ENCODE data around the gene LRRC41. TPM values are rescaled to one million over a fixed set of nuclear protein-coding genes. Genes with fewer than 3 reads are reported as not detected.
A peak's percentile ranks its signal among the peaks of the same experiment; 100 is the strongest.
"Not testable (repeated sequence)": the region's sequence is repeated elsewhere in the genome, so short reads cannot be mapped to it uniquely, and the experiment has no call there.

Gene LRRC41
- total and polyA plus RNA-seq, 4 donors: 22.0 to 58.4 (median 27.7) TPM

DNA sequence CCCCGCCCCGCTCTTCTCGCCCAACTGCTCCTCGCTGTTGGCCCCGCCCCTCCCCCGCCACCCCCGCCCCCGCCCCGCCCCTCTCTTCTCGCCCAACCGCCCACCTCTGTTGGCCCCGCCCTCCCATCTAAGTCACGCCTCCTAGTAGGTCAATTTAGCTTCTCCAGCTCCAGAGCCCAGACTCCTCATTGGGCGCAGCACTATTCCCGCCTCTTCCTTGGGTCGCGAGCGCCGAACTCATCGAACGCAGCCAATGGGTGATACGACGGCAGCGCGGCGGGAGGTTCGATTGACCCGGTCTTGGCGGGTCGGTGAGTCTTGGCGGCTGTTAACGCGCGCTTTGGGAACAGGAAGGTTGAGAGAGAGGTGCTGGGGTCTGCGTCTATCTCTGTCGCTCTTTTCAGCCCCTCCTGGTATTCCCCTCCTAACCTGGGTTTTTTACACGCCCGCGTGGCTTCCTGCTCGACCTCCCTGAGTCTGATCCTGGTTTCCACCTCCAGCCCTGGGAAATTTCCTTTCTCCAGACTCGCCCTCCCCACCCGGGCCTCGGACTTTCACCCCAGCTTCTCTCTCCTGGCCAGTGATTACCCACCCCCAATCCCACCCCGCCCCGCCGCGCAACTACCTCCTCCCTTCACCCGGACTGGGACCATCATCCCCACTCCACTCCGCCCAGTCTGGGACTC, 55.8 kb downstream of the LRRC41 start, which contains the start of gene RAD54L (continued):
- TF ChIP-seq FOXA1 (IDR thresholded peaks at IDR 0.05): peak; percentile 37

DNA sequence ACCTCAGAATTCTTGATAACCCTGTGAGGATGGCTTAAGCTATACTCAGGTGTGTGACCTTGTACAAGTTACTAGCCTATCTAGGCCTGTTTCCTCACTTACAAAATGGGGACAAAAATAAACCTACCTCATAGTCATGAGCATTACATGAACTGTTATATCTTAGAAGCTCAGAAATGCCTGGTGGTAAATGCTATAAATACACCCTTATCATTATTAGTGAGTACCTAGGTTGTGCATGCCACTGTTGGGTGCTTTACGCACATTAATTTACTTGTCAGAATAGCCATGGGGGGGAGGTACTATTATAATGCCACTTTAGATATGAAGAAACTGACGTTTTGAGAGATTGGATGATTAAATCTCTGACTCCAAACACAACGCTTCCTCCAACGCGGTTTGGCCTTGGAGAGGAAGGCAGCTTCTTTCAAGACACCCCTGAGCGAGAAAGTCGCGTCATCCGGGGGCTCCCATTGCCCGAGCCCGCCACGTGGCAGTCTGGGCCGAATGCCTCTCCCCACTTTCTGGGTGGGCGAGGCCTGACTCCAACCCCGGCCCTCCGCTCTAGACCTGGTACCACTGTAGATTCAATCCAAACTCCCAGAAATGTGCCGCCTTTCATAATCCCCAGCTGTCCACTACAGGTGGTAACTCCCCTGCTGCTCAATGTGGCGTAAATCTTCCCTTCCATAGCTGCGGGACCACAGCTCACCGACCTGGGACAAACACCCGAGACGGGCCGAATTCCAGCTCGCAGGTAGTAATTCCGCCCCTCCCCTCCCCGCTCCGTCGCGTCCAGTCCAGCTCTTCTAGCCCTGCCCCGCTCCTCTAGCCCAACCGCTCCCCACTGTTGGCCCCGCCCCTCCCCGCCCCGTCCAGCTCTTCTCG, 56.6 kb downstream of the LRRC41 start:
- TF ChIP-seq SP1 (IDR thresholded peaks at IDR 0.05) (no peak), HNF4G (IDR thresholded peaks at IDR 0.05) (no peak), JUND (IDR thresholded peaks at IDR 0.05) (no peak), NR2F2 (IDR thresholded peaks at IDR 0.05) (no peak), FOXA2 (IDR thresholded peaks at IDR 0.05) (no peak), HNF4A (conservative IDR thresholded peaks at IDR 0.05) (no peak), EGR1 (IDR thresholded peaks at IDR 0.05; ENCODE audit: low read depth in 2 of 2) (no peak)
- TF ChIP-seq, protein P1, sequence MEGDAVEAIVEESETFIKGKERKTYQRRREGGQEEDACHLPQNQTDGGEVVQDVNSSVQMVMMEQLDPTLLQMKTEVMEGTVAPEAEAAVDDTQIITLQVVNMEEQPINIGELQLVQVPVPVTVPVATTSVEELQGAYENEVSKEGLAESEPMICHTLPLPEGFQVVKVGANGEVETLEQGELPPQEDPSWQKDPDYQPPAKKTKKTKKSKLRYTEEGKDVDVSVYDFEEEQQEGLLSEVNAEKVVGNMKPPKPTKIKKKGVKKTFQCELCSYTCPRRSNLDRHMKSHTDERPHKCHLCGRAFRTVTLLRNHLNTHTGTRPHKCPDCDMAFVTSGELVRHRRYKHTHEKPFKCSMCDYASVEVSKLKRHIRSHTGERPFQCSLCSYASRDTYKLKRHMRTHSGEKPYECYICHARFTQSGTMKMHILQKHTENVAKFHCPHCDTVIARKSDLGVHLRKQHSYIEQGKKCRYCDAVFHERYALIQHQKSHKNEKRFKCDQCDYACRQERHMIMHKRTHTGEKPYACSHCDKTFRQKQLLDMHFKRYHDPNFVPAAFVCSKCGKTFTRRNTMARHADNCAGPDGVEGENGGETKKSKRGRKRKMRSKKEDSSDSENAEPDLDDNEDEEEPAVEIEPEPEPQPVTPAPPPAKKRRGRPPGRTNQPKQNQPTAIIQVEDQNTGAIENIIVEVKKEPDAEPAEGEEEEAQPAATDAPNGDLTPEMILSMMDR (IDR thresholded peaks at IDR 0.05; ENCODE audit: low read depth, low read length, missing input control): no peak
- H3K27me3 ChIP-seq (ENCODE audit: control insufficient read depth in 4 of 4, insufficient read depth in 4 of 4, low read length in 3 of 4): no peaks in the 10 kb centered on the region
- H3K36me3 ChIP-seq (ENCODE audit: control insufficient read depth in 4 of 4, insufficient read depth in 3 of 4, low read depth in 1 of 4, low read length in 3 of 4): no peaks in the 10 kb centered on the region
- H3K4me1 ChIP-seq (ENCODE audit: control insufficient read depth in 4 of 4, insufficient read depth in 4 of 4, low read length in 3 of 4): peaks cover 1 to 16% (median 9%) of the 10 kb centered on the region in 4 donors
- H3K9me3 ChIP-seq (ENCODE audit: control insufficient read depth in 4 of 4, low read length in 3 of 4): no peaks in the 10 kb centered on the region
- H3K27ac ChIP-seq (ENCODE audit: low read depth in 1 of 2, low read length in 2 of 2): peak overlapping the region; percentile 10 to 51
- 8% methylated on average over 35 of the region's 35 CpGs for WGBS
- peak overlapping the region; percentile 45 to 62 for H3K9ac ChIP-seq (ENCODE audit: low read depth in 1 of 2, low read length in 2 of 2)
- no peak for DNase-seq (ENCODE audit: low spot score)
- H3K4me3 ChIP-seq (ENCODE audit: low read depth in 1 of 3, low read length in 3 of 3): peak overlapping the region; percentile 68 to 83 (median 74)

DNA sequence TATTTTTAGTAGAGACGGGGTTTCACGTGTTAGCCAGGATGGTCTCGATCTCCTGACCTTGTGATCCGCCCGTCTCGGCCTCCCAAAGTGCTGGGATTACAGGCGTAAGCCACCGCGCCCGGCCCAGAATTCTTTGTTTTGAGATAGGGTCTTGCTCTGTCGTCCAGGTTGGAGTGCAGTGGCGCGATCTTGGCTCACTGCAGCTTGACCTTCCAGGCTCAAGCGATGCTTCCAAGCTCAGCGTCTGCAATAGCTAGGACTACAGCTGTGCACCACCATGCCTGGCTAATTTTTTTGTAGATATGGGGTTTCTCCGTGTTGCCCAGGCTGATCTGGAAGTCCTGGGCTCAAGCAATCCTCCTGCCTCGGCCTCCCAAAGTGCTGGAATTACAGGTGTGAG, 57.3 kb downstream of the LRRC41 start:
- not testable (repeated sequence) for H3K9ac ChIP-seq (ENCODE audit: low read depth in 1 of 2, low read length in 2 of 2); DNase-seq (ENCODE audit: low spot score); H3K4me3 ChIP-seq (ENCODE audit: low read depth in 1 of 3, low read length in 3 of 3); H3K36me3 ChIP-seq (ENCODE audit: control insufficient read depth in 4 of 4, insufficient read depth in 3 of 4, low read depth in 1 of 4, low read length in 3 of 4); H3K9me3 ChIP-seq (ENCODE audit: control insufficient read depth in 4 of 4, low read length in 3 of 4); H3K27me3 ChIP-seq (ENCODE audit: control insufficient read depth in 4 of 4, insufficient read depth in 4 of 4, low read length in 3 of 4); H3K27ac ChIP-seq (ENCODE audit: low read depth in 1 of 2, low read length in 2 of 2)
- H3K4me1 ChIP-seq (ENCODE audit: control insufficient read depth in 4 of 4, insufficient read depth in 4 of 4, low read length in 3 of 4): peaks cover 1 to 16% (median 9%) of the 10 kb centered on the region in 4 donors
- 94% methylated on average over 17 of the region's 17 CpGs for WGBS

DNA sequence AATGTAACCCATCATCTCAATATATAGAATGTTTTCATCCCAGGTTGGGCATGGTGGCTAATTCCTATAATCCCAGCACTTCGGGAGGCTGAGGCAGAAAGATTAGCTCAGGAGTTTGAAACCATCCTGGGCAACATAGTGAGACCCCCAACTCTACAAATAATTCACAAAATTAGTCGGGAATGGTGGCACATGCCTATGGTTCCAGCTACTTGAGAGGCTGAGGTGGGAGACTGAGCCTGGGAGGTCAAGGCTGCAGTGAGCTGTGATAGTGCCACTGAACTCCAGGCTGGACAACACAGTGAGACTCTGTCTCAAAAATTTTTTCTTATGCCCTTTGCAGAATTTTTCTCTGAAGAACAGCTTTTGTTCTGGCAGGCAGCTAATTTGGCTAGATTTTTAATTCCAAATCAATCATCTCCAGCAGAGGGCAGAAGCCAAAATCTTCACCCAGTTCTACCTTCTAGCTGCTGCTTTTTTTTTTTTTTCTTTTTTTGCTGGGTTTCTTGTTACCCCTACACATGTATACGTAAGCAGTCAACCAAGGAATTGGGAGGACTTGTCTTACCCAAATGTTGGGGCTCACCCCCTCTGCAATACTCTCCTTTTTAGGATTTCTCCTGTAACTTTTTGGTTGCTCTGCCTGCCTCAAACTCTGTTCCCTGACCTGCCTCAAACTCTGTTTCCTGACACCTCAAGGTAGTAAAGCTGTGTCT, 58.6 kb downstream of the LRRC41 start:
- no peak overlapping the region for H3K27ac ChIP-seq (ENCODE audit: low read depth in 1 of 2, low read length in 2 of 2)
- H3K9me3 ChIP-seq (ENCODE audit: control insufficient read depth in 4 of 4, low read length in 3 of 4): no peaks in the 10 kb centered on the region
- peaks cover 1 to 16% (median 9%) of the 10 kb centered on the region in 4 donors for H3K4me1 ChIP-seq (ENCODE audit: control insufficient read depth in 4 of 4, insufficient read depth in 4 of 4, low read length in 3 of 4)
- H3K9ac ChIP-seq (ENCODE audit: low read depth in 1 of 2, low read length in 2 of 2): no peak overlapping the region
- H3K36me3 ChIP-seq (ENCODE audit: control insufficient read depth in 4 of 4, insufficient read depth in 3 of 4, low read depth in 1 of 4, low read length in 3 of 4): no peaks in the 10 kb centered on the region
- no peaks in the 10 kb centered on the region for H3K27me3 ChIP-seq (ENCODE audit: control insufficient read depth in 4 of 4, insufficient read depth in 4 of 4, low read length in 3 of 4)
- H3K4me3 ChIP-seq (ENCODE audit: low read depth in 1 of 3, low read length in 3 of 3): no peak overlapping the region
- DNase-seq (ENCODE audit: low spot score): no peak
- TF ChIP-seq, protein P1 (IDR thresholded peaks at IDR 0.05; ENCODE audit: low read depth, low read length, missing input control): peak; percentile 39
- TF ChIP-seq RAD21 (IDR thresholded peaks at IDR 0.05): peak; percentile 44 to 55
- TF ChIP-seq, protein P2, sequence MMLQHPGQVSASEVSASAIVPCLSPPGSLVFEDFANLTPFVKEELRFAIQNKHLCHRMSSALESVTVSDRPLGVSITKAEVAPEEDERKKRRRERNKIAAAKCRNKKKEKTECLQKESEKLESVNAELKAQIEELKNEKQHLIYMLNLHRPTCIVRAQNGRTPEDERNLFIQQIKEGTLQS (IDR thresholded peaks at IDR 0.05): no peak
- no peak for TF ChIP-seq FOXA2 (IDR thresholded peaks at IDR 0.05)
- WGBS: 61% methylated on average over 3 of the region's 3 CpGs

DNA sequence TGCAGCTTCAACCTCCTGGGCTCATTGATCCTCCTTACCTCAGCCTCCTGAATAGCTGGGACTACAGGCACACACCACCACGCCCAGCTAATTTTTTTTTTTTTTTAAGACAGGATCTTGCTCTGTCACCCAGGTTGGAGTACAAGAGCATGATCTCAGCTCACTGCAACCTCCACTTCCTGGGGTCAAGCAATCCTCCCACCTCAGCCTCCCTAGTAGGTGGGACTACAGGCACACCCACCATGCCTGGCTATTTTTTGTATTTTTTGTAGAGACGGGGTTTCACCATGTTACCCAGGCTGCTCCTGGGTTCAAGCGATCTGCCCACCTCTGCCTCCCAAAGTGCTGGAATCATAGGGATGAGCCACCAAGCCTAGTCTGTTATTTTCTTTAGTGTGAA, 59.6 kb downstream of the LRRC41 start:
- DNase-seq (ENCODE audit: low spot score); H3K9ac ChIP-seq (ENCODE audit: low read depth in 1 of 2, low read length in 2 of 2); H3K36me3 ChIP-seq (ENCODE audit: control insufficient read depth in 4 of 4, insufficient read depth in 3 of 4, low read depth in 1 of 4, low read length in 3 of 4); H3K4me3 ChIP-seq (ENCODE audit: low read depth in 1 of 3, low read length in 3 of 3); H3K27ac ChIP-seq (ENCODE audit: low read depth in 1 of 2, low read length in 2 of 2); H3K9me3 ChIP-seq (ENCODE audit: control insufficient read depth in 4 of 4, low read length in 3 of 4); H3K27me3 ChIP-seq (ENCODE audit: control insufficient read depth in 4 of 4, insufficient read depth in 4 of 4, low read length in 3 of 4): not testable (repeated sequence)
- peaks cover 1 to 16% (median 9%) of the 10 kb centered on the region in 4 donors for H3K4me1 ChIP-seq (ENCODE audit: control insufficient read depth in 4 of 4, insufficient read depth in 4 of 4, low read length in 3 of 4)
- 95% methylated on average over 3 of the region's 3 CpGs for WGBS

Data from liver (tissue), 9 donors.